Vagina (tissue), 2 donors: ENCODE measurements around the gene CTSW.

Experiments
- CTCF ChIP-seq, 3 experiments: fragments of 450-650 bp in 2 of 3; fragments of 200-600 bp in 1 of 3; sonication (generic) in 1 of 3; IDR thresholded peaks; one replicate each; pipeline ENCODE4 v1.5.1; 2017 to 2019; ENCODE audit warnings: antibody characterized with exemption in 3 of 3, mild to moderate bottlenecking in 2 of 3, moderate library complexity in 2 of 3
- POLR2A ChIP-seq, 2 donors: fragments of 450-650 bp; IDR thresholded peaks; one replicate each; pipeline ENCODE4 v1.6.1; 2017; ENCODE audit warnings: antibody characterized with exemption in 2 of 2, mild to moderate bottlenecking in 2 of 2, moderate library complexity in 2 of 2

- TF ChIP-seq CTCF (IDR thresholded peaks at IDR 0.05) (no peak), POLR2A (IDR thresholded peaks at IDR 0.05) (no peak)
These were observed 10.7 kb upstream of the CTSW start for GRCh38 chr11:65868907-65869306.
